GM18868 (cell line): ENCODE data around the gene PGRMC2.

Source experiments
- ATAC-seq: cut with Tn5 transposase; IDR thresholded peaks from one replicate; pipeline ENCODE4 v1.9.1; 2021; ENCODE audit warnings: mild to moderate bottlenecking, moderate library complexity; ENCODE audit not compliant: unreplicated experiment

The PGRMC2 gene

DNA sequence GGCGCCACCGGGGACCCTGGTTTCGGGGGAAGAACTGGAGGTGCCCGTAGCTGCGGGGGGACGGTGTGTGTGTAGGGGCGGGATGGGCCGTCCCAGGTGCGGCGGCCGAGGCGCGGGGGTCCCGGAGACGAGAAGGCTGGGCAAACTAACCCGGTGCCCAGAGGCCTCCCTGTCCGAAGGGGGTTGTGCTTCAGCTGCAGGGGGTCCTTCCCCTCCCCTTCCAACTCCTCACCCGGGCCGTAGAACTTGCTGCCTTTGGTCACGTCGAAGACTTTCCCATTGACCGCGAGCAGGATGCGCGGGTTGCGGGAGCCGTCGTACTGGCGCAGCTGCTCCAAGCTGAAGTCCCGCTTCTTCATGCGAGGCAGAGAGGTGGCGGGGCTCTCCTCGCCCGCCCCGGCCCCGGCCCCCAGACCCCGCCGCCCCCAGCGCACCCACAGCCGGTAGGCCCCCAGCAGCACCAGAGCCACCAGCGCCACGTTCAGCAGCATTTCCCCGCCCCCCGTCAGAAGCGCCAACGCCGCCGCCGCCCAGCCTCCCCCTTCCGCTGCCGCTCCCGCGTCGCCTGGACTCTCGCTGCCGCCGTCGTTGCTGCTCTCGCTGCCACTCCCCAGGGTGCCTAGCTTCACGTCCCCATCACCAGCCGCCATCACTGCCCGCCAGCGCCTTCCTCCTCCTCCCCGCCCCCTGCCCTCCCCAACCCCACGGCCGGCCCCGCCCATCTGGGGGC, at the start of gene PGRMC2:
PGRMC2 (minus strand) TSS at position 673 of the 730 bp plus-strand sequence; CDS start at position 650, 23 bp downstream.
- peak; percentile 9 for ATAC-seq

- ATAC-seq = no peak
Measured at GRCh38 chr4:128335541-128335940, 47.9 kb upstream of the PGRMC2 start.

DNA sequence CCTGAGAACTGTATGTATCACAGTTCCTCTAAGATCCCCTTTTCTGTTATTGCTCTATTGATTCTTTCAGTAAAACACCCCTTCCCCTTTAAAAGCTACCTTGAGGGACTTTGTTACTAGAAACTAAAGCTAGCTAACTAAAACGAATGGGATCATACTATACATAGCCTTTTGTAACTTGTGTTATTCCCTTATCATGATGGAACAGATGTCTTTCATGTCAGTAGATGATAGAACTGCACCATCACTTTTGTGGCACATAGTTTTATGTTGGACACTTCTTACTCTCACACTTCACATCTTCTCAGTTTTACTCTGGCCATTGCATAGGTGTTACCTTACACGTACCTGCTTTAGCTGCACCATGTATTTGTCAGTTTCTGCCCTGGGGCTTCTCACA, 46.6 kb upstream of the PGRMC2 start:
- ATAC-seq = no peak

DNA sequence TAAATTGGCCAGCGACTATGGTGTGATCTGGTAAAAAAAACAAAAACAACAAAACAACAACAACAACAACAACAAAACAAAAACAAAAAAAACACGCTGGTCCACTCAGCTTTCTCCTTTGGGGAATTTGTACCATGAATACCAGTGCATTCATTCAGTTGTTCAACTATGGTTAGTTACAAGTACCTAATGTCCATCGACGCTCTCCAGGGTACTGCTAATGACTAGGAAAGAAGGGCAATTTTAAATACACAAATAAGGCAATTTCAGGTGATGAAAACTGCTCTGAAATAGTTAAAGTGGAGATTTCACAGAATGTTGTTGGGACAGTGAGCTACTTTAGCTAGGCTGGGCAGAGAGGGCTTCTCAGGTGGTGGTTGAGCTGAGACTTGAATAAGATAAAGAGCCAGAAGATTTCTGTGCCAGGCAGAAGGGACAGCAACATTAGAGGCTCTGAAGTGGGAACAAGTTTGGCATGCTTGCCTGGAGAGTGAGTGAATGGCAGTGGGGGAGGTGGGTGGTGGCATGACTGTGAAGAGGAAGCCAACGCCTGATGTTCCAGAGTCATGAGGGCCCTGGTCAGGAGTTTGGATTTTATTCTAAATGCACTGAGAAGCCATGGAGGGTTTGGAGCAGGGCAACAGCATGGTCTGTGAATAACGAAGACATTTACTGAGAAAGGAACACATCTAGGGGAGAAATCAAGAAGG, 45.9 kb upstream of the PGRMC2 start:
- ATAC-seq = no peak

GRCh38 chr4:128332081-128332480, 44.5 kb upstream of the PGRMC2 start:
- ATAC-seq = no peak

- ATAC-seq = no peak
Measured at GRCh38 chr4:128329638-128330037, 42.0 kb upstream of the PGRMC2 start.

DNA sequence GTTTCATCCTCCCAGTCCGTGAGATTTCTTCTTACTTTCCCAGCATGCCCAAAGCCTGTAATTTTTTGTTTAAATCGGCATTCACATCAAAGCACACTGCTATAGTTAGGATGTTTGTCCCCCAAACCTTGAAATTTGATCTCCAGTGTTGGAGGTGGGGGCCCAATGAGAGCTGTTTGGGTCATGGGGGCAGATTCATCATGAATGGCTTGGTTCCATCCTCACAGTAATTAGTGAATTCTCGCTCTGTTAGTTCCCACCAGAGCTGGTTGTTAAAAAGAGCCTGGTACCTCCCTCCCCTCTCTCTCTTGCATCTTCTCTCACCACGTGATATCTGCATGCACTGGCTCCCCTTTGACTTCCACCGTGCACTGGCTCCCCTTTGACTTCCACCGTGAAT, 40.5 kb upstream of the PGRMC2 start:
- no peak for ATAC-seq

- ATAC-seq = no peak
Measured at GRCh38 chr4:128323401-128323800, 35.8 kb upstream of the PGRMC2 start.

GRCh38 chr4:128322986-128323385, 35.4 kb upstream of the PGRMC2 start:
- no peak for ATAC-seq

DNA sequence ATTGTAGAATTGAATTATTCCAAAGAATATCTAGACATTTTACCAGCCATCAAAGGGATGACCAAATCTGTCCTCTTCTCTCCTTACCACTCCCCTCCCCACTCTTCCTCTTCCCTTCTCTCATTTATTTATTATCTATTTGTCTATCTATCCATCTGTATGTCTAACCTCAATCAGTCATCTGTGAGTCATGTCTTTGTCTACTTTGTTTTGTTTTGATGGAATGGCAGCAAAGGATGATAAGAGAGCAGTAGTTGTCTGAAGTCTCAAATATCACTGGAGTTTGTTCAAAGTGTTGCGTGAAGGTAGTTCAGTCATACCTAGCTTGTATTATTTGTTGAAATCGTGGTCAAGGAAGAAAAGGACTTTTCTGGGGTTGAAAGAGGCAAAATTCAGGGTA, 34.7 kb upstream of the PGRMC2 start:
- no peak for ATAC-seq

- no peak for ATAC-seq
Measured at GRCh38 chr4:128320656-128321055, 33.0 kb upstream of the PGRMC2 start.

DNA sequence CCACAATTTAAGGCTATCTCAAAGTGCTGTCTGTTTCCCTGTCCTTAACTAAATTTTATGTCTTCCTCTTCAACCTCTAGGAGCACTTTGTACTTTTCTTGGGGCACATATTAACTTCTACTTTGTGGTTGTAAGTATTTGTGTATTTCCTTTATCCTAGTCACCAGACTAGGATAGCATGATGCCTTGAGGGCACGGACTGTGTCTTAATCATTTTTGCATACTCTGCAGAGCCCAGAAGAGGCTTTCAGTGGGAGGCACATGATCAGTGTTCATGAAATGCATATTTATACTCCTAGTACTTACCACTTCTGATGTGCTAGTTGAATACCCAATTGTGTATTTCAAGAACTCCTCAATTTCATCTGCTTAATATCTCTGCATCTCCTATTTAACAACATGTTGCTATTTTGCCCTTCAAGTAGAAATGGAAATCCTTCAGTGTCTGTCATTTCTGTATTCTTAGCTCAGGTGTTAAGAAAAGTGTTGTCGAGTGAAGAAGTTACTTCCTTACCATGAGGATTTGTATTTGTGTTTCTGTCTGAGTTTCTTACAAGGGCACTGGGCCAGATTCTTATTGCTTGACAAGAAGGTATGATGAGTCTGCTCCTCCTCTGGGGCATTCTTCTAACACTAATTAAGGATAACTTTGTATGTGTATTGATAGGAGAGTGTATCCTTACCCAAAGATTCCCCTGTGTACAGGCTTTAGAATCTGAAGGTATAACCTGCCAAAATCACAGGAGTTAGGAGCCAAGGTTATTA, 28.3 kb upstream of the PGRMC2 start:
- ATAC-seq = no peak

DNA sequence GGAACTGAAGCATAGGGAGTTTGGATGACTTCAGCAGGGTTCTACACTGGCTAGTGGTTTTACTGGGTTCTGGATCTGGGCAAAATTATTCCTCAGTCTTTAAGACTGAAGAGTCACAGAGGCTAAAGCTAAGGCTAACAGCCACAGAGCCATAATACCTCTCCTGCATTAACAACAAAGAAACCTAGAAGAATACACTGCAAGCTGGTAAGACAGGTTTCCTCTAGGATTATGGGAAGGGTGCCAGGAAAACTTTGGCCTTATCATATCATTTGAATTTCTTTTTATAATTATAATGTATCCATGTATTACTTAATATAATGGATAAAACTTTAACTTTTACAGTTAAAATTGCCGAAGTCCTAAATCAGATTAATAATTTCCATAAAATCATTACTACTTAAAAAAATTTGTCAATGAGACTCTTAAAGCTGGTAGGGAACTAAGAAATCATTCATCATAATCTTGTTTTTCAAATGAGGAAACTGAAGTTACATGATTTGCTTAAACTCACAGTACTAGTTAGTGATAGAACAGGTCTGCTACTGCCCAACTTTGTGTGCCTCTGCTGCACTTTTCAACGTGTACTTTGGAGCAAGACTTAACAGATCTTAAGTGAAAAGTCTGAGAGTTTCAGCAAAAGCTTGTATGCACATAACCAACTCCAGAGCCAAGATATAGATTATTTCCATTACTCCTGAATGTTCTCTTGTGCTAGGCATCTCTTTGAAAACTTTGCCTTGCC, 24.2 kb upstream of the PGRMC2 start:
- no peak for ATAC-seq

DNA sequence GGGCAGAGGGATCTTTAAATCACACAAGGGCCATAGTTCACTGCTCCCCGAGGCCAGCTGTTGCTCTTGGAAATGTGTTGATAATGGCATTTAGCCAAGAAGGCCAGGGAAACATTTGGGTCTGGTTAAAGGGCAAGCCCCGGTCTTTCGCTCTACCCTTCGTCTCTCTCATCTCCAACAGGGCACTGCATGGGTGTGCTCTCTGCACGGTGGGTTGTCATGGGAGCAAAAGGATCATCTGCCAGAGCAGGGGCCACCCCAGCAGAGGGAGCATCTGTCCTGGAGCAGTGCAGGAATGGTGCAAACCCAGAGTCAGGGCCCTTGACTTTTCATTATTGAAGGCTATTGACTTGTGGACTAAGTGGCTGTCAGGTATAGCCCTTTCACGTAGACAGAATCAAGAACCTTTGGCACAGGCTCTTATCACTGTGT, 22.7 kb upstream of the PGRMC2 start:
- no peak for ATAC-seq

DNA sequence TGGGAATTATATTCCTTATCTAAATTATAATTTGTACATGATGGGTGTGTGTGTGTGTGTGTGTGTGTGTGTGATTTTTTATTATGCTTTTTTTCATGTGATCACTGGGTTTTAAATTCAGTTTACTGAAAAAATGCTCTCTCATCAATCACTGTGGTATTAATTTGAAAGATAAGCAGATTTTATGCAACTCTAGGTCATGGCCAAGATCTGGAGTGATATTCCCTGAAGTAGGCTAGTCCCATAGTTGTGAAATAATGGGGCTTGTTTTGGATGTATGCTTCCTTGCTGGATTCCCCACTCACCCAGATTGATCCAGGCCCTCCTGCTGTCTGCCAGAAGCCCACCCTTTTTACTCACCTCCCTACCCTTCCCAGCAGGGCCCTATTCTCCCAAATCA, 22.0 kb upstream of the PGRMC2 start:
- no peak for ATAC-seq

GRCh38 chr4:128308986-128309385, 21.4 kb upstream of the PGRMC2 start:
- no peak for ATAC-seq

- peak; percentile 78 for ATAC-seq
Measured at GRCh38 chr4:128307123-128307571, 19.5 kb upstream of the PGRMC2 start.

DNA sequence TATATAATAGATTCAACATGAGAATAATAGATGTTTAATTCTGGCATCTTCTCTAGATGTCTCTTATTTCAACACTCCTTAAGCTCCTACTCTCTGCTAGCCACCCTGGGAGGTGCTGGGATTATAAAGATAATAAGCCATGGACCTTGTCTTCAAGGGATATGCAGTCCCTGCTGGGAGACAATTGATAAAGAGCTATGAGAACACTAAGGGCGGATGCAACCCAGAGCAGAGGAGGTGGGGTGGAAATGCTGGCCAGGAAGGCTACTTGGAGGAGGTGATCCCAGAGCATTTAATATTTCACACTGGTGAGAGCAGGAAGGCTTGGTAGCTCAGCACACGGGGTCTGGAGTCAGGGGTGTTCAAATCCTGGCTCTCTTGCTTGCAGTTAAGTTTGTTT, 18.3 kb upstream of the PGRMC2 start:
- no peak for ATAC-seq

DNA sequence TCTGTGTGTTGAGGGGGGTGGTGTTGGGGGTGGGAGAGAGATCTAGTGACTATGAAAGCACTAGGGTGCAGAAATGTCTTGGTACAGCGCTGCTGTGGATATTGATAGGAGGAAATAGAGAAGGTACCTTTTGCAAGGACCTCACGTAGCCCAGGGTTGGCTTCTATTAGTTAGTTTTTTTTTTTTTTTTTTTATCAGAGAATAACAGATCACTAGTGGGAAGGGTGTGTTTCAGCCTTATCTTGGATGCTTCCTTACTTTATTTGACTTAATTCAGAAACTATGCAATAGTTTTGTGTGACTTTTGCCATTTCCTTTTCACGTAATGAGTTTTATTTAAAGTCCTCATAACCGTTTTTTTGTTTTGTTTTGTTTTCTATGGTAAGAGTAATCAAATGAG, 16.4 kb upstream of the PGRMC2 start:
- ATAC-seq = no peak

DNA sequence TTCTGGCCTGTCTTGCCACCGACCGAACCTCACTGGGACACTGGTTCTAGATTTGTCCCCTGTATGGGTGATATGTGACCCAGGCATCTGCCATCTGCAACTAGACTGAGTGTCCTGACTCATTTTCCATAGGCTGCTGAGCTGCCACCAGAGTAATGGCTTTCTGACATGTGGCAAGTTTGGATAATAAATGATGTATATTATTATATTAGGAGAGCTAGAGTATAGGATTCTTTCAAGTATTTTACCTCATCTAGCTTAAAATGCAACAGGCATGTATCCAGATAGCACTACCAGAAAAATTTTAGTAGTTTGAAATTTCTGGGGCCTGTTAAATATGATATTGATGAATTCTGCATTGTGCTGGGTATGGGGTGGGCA, 15.8 kb upstream of the PGRMC2 start:
- ATAC-seq = no peak

GRCh38 chr4:128301979-128302378, 14.4 kb upstream of the PGRMC2 start:
- ATAC-seq = no peak
